OCI-LY3 (cell line): ENCODE data around the gene SGMS2.

Experiments
- CTCF ChIP-seq: fragments of 200-600, 300-600 bp; sonication (generic); IDR thresholded peaks from 2 replicates; pipeline ENCODE4 v1.5.1; 2014; ENCODE audit warnings: antibody characterized with exemption, low read length, low read depth
- EZH2phosphoT487 ChIP-seq: fragments of 200-600 bp; shearing (Covaris generic); IDR thresholded peaks from 2 replicates; pipeline ENCODE4 v1.6.1; 2018; ENCODE audit warnings: antibody characterized with exemption, mixed run types, low read depth

DNA sequence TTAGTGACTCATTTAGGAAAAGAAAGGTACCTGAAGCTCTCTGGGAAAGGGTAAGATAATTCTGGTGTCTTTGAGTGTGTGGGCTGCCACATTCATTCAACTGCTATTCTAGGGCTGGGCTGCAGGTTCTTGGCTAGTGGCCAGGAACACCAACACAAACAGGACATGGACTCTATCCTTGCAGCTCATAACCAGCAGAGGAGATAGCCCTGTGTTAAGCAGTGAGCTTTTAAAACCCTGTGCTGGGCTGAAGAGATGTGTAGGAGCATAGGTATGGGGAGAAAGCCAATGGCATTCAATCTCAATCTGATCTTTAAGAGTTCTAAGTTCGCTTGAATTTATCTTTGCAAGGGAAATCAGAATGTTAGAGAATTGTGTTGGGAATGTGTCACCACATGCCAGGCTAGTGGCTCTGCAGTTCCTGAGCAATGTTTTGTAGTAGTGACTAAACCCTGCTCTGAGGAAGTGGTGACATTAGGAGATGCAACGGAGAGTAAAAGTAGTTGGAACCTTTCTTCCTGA is 39.2 kb downstream of the SGMS2 start:
- TF ChIP-seq CTCF (no peak), EZH2phosphoT487 (no peak)
